ENCODE data around the gene FOXJ3. TPM values are rescaled to one million over a fixed set of nuclear protein-coding genes. Genes with fewer than 3 reads are reported as not detected.

Gene FOXJ3
- total RNA-seq, 2 donors from 2014 or later, result 67.3 to 79.4 TPM

GRCh38 chr1:42364542-42364941, 29.5 kb upstream of the FOXJ3 start:
- TF ChIP-seq CTCF (conservative IDR thresholded peaks at IDR 0.05), result no peak

GRCh38 chr1:42364089-42364488, 29.1 kb upstream of the FOXJ3 start:
- peaks cover 7% of the 10 kb centered on the region for H3K27me3 Mint-ChIP-seq (ENCODE audit: insufficient read depth)
- no peaks in the 10 kb centered on the region for H3K4me1 Mint-ChIP-seq
- H3K9me3 Mint-ChIP-seq, result no peaks in the 10 kb centered on the region
- no peak for TF ChIP-seq CTCF (conservative IDR thresholded peaks at IDR 0.05)
- H3K27ac ChIP-seq (ENCODE audit: low read depth, low read length), result no peak overlapping the region
- no peak overlapping the region for H3K9ac ChIP-seq (ENCODE audit: extremely low read depth, low read length, poor library complexity, severe bottlenecking)
- no peaks in the 10 kb centered on the region for H3K4me1 ChIP-seq (ENCODE audit: control insufficient read depth, insufficient read depth, low read length)
- H3K27ac Mint-ChIP-seq, result no peak overlapping the region
- peaks cover 12% of the 10 kb centered on the region for H3K27me3 ChIP-seq (ENCODE audit: control insufficient read depth, insufficient read depth, low read length, poor library complexity, severe bottlenecking)
- WGBS, 2 experiments (ENCODE audit: insufficient coverage in 1 of 2, insufficient read length in 1 of 2), result 90 to 100% methylated on average over 1 to 6 of the region's 6 CpGs
- H3K4me3 Mint-ChIP-seq, result no peak overlapping the region
- no peak overlapping the region for H3K4me3 ChIP-seq (ENCODE audit: low read length)
- no peak for DNase-seq
- no peaks in the 10 kb centered on the region for H3K9me3 ChIP-seq (ENCODE audit: control insufficient read depth, low read length)
- H3K36me3 Mint-ChIP-seq (ENCODE audit: low read depth), result no peaks in the 10 kb centered on the region
- H3K36me3 ChIP-seq (ENCODE audit: control insufficient read depth, insufficient read depth, low read length), result no peaks in the 10 kb centered on the region

More at GRCh38 chr1:42364542-42364941, 29.5 kb upstream of the FOXJ3 start:
- H3K27ac ChIP-seq (ENCODE audit: low read depth, low read length), result no peak overlapping the region
- no peak overlapping the region for H3K9ac ChIP-seq (ENCODE audit: extremely low read depth, low read length, poor library complexity, severe bottlenecking)
- no peaks in the 10 kb centered on the region for H3K36me3 Mint-ChIP-seq (ENCODE audit: low read depth)
- no peaks in the 10 kb centered on the region for H3K9me3 ChIP-seq (ENCODE audit: control insufficient read depth, low read length)
- H3K4me3 Mint-ChIP-seq, result no peak overlapping the region
- H3K4me1 Mint-ChIP-seq, result no peaks in the 10 kb centered on the region
- H3K36me3 ChIP-seq (ENCODE audit: control insufficient read depth, insufficient read depth, low read length), result no peaks in the 10 kb centered on the region
- H3K4me1 ChIP-seq (ENCODE audit: control insufficient read depth, insufficient read depth, low read length), result no peaks in the 10 kb centered on the region
- H3K4me3 ChIP-seq (ENCODE audit: low read length), result no peak overlapping the region
- peaks cover 12% of the 10 kb centered on the region for H3K27me3 ChIP-seq (ENCODE audit: control insufficient read depth, insufficient read depth, low read length, poor library complexity, severe bottlenecking)
- 100% methylated on average over 2 of the region's 2 CpGs; no CpG with 5 or more reads in 1 of the 2 experiments for WGBS, 2 experiments (ENCODE audit: insufficient coverage in 1 of 2, insufficient read length in 1 of 2)
- H3K9me3 Mint-ChIP-seq, result no peaks in the 10 kb centered on the region
- H3K27ac Mint-ChIP-seq, result no peak overlapping the region
- H3K27me3 Mint-ChIP-seq (ENCODE audit: insufficient read depth), result peaks cover 7% of the 10 kb centered on the region
- no peak for DNase-seq

GRCh38 chr1:42359466-42359865, 24.4 kb upstream of the FOXJ3 start:
- Mint-ChIP-seq H3K4me3 (no peak overlapping the region), H3K4me1 (no peaks in the 10 kb centered on the region), H3K36me3 (ENCODE audit: low read depth) (no peaks in the 10 kb centered on the region)

More at GRCh38 chr1:42359466-42359865, 24.4 kb upstream of the FOXJ3 start:
- Histone ChIP-seq H3K9me3 (ENCODE audit: control insufficient read depth, low read length) (no peaks in the 10 kb centered on the region), H3K4me1 (ENCODE audit: control insufficient read depth, insufficient read depth, low read length) (no peaks in the 10 kb centered on the region), H3K27ac (ENCODE audit: low read depth, low read length) (no peak overlapping the region), H3K4me3 (ENCODE audit: low read length) (no peak overlapping the region), H3K36me3 (ENCODE audit: control insufficient read depth, insufficient read depth, low read length) (no peaks in the 10 kb centered on the region), H3K27me3 (ENCODE audit: control insufficient read depth, insufficient read depth, low read length, poor library complexity, severe bottlenecking) (peaks cover 12% of the 10 kb centered on the region), H3K9ac (ENCODE audit: extremely low read depth, low read length, poor library complexity, severe bottlenecking) (no peak overlapping the region)
- WGBS, 2 experiments (ENCODE audit: insufficient coverage in 1 of 2, insufficient read length in 1 of 2), result 82 to 95% methylated on average over 1 of the region's 1 CpG
- TF ChIP-seq CTCF (conservative IDR thresholded peaks at IDR 0.05), result no peak
- Mint-ChIP-seq H3K9me3 (no peaks in the 10 kb centered on the region), H3K27ac (no peak overlapping the region), H3K27me3 (ENCODE audit: insufficient read depth) (peaks cover 6% of the 10 kb centered on the region)
- DNase-seq, result no peak

Measured in endodermal cell (in vitro differentiated cells).